A549 (cell line): ENCODE data around the gene NLN. TPM values are rescaled to one million over a fixed set of nuclear protein-coding genes. Genes with fewer than 3 reads are reported as not detected.

Source experiments
- ATAC-seq, 2 experiments: fragments of 200-7000 bp in 1 of 2; fragments of >200 bp in 1 of 2; cut with Nextera tagmentation in 1 of 2; cut with Tn5 transposase in 1 of 2; 3 replicates each; pipeline versions ENCODE4 v1.8.0 to v1.9.1; 2018 to 2020; ENCODE audit warnings: mild to moderate bottlenecking in 1 of 2, moderate library complexity in 1 of 2
- CTCF ChIA-PET: fragments of 300-600 bp; sonication (Branson Sonifier 250); formaldehyde crosslinking; extraction: SDS; loops from one replicate; lab custom pipeline; 2021; ENCODE audit warnings: antibody characterized with exemption, inconsistent platforms; lab: Yijun Ruan, JAX
- POLR2A ChIA-PET: fragments of 350-600 bp; formaldehyde crosslinking; extraction: SDS; loops from one replicate; lab custom pipeline; 2021; ENCODE audit warnings: antibody characterized with exemption, inconsistent platforms; lab: Yijun Ruan, JAX
- DNase-seq, 2 experiments: peaks; one replicate each; pipeline versions ENCODE4 v3.0.0 to v3.0.0-alpha.2; 2011 to 2016; ENCODE audit warnings: low read depth in 1 of 2, low spot score in 1 of 2
- FAIRE-seq: peaks from 2 replicates; lab custom pipeline; 2011; peaks lifted over from hg19 to GRCh38; lab: Jason Lieb, UNC
- H3K27ac ChIP-seq, 2 experiments: fragments of >200 bp; sonication (Bioruptor Twin); formaldehyde crosslinking; 3 replicates each; pipeline ENCODE4 v1.5.1; 2016 to 2017
- H3K4me1 ChIP-seq: fragments of >200 bp; sonication (Bioruptor Twin); formaldehyde crosslinking; 3 replicates; pipeline ENCODE4 v1.6.1; 2016
- H3K4me2 ChIP-seq: fragments of >200 bp; sonication (Bioruptor Twin); formaldehyde crosslinking; 3 replicates; pipeline ENCODE4 v1.6.1; 2016
- H3K4me3 ChIP-seq: fragments of >200 bp; sonication (Bioruptor Twin); formaldehyde crosslinking; 3 replicates; pipeline ENCODE4 v1.5.1; 2016
- H3K9me3 ChIP-seq: fragments of >200 bp; sonication (Bioruptor Twin); formaldehyde crosslinking; 3 replicates; pipeline ENCODE4 v1.6.1; 2016
- ATOH8 ChIP-seq: fragments of 250-450 bp; sonication (Bioruptor Pico); IDR thresholded peaks from 2 replicates; pipeline ENCODE4 v1.5.0; 2020; ENCODE audit warnings: low read depth, mild to moderate bottlenecking, moderate library complexity
- BCL3 ChIP-seq: fragments of >200 bp; sonication (Bioruptor Twin); formaldehyde crosslinking; IDR thresholded peaks from 3 replicates; pipeline ENCODE4 v1.6.1; 2016
- CBX2 ChIP-seq: fragments of 200-600 bp; sonication (generic); IDR thresholded peaks from 2 replicates; pipeline ENCODE4 v1.6.1; 2016; ENCODE audit warnings: low read depth, mild to moderate bottlenecking, borderline replicate concordance
- EP300 ChIP-seq, 2 experiments: fragments of >200 bp; sonication (Bioruptor Twin); formaldehyde crosslinking; IDR thresholded peaks; 2 replicates in 1 of 2; 3 replicates in 1 of 2; pipeline ENCODE4 v1.6.1; 2016 to 2017
- FOXS1 ChIP-seq: fragments of 250-450 bp; sonication (Bioruptor Pico); IDR thresholded peaks from 2 replicates; pipeline ENCODE4 v1.5.0; 2020; ENCODE audit warnings: mild to moderate bottlenecking, moderate library complexity
- GATA3 ChIP-seq: IDR thresholded peaks from 2 replicates; pipeline ENCODE4 v1.6.1; 2012; ENCODE audit warnings: borderline replicate concordance
- HEYL ChIP-seq: fragments of 250-450 bp; sonication (Bioruptor Pico); IDR thresholded peaks from 2 replicates; pipeline ENCODE4 v1.8.0; 2021; ENCODE audit warnings: mild to moderate bottlenecking, moderate library complexity
- HOXB5 ChIP-seq: fragments of 250-450 bp; sonication (Bioruptor Pico); IDR thresholded peaks from 2 replicates; pipeline ENCODE4 v1.5.0; 2020; ENCODE audit warnings: mild to moderate bottlenecking, moderate library complexity
- MAFK ChIP-seq: fragments of 450-650 bp; IDR thresholded peaks from 2 replicates; pipeline ENCODE4 v1.6.1; 2014; ENCODE audit not compliant: partially characterized antibody
- MAZ ChIP-seq: fragments of 150-350 bp; IDR thresholded peaks from 2 replicates; pipeline ENCODE4 v1.6.1; 2014; ENCODE audit warnings: antibody characterized with exemption, low read depth, low read length, borderline replicate concordance
- MYC ChIP-seq: IDR thresholded peaks from 2 replicates; pipeline ENCODE4 v1.6.1; 2012; ENCODE audit warnings: mild to moderate bottlenecking, inconsistent platforms, low read length, improper control_type of control experiment, borderline replicate concordance
- PBX3 ChIP-seq: IDR thresholded peaks from 2 replicates; pipeline ENCODE4 v1.6.1; 2012
- POLR2A ChIP-seq: IDR thresholded peaks from 2 replicates; pipeline ENCODE4 v1.6.1; 2012; ENCODE audit warnings: mild to moderate bottlenecking, low read length
- REST ChIP-seq: fragments of 200-600 bp; sonication (generic); IDR thresholded peaks from 2 replicates; pipeline ENCODE4 v1.6.1; 2016; ENCODE audit warnings: antibody characterized with exemption, mild to moderate bottlenecking, moderate library complexity
- RFX5 ChIP-seq: fragments of 450-650 bp; IDR thresholded peaks from 2 replicates; pipeline ENCODE4 v1.7.1; 2014; ENCODE audit warnings: antibody characterized with exemption, mild to moderate bottlenecking, moderate library complexity
- SMC3 ChIP-seq: fragments of >200 bp; sonication (Bioruptor Twin); formaldehyde crosslinking; IDR thresholded peaks from 3 replicates; pipeline ENCODE4 v1.6.1; 2018; ENCODE audit warnings: inconsistent platforms
- ZFP36 ChIP-seq: fragments of 450-650 bp; IDR thresholded peaks from 2 replicates; pipeline ENCODE4 v1.6.1; 2014; ENCODE audit warnings: borderline replicate concordance; ENCODE audit not compliant: partially characterized antibody
- WGBS: methylation state at CpG from one replicate; pipeline ENCODE4 v1.1.6; 2017; ENCODE audit errors: missing lambda C conversion rate; 5-methylcytosine and 5-hydroxymethylcytosine counted together
- polyA plus RNA-seq, 4 experiments: library from polyadenylated mRNA; depleted of rRNA in 3 of 4; stranded (reverse); fragments of >200 nt; fragmentation: RNase III in 1 of 4; extraction: RNeasy Plus Mini Kit Qiagen cat#74134 plus additional on column Dnase treatment in 1 of 4; gene quantifications; 2 replicates in 3 of 4; 3 replicates in 1 of 4; pipeline ENCODE4 v1.2.3, GENCODE V29; 2011 to 2017

NLN gene
- polyA plus RNA-seq, 2 of the 4 experiments (the other 2 are of a cell fraction): 69.3 to 88.9 TPM

GRCh38 chr5:65833780-65834179 lies 111.8 kb downstream of the NLN start (continued):
- TF ChIP-seq MYC (no peak), ATOH8 (CRISPR knock-in tag) (no peak), PBX3 (no peak), HOXB5 (CRISPR knock-in tag) (no peak), POLR2A (no peak), CBX2 (no peak), GATA3 (no peak)
- TF ChIP-seq, all 56 proteins: peak for 0

GRCh38 chr5:65834306-65834705 lies 112.3 kb downstream of the NLN start:
- Histone ChIP-seq H3K4me1 (0 out of 3 replicates have a peak, but pooled peaks cover 4% of the 10 kb centered on the region), H3K4me3 (no peak overlapping the region), H3K9me3 (no peaks in the 10 kb centered on the region), H3K4me2 (no peak overlapping the region), H3K27ac (no peak overlapping the region)
- WGBS: 86% methylated on average over 1 of the region's 1 CpG
- FAIRE-seq: no peak
- CTCF ChIA-PET: interaction anchor here (1.7 kb wide), 1 partner anchor 11 kb away, joined by 6 read pairs; no protein-coding TSS in a partner anchor
- DNase-seq: no peak
- POLR2A ChIA-PET: interaction anchor here (1.3 kb wide), 1 partner anchor 90 kb away, joined by 5 read pairs; no protein-coding TSS in a partner anchor
- no peak for ATAC-seq
- no peak for TF ChIP-seq MAFK
- TF ChIP-seq SMC3: no peak
- no peak for TF ChIP-seq RFX5
- no peak for TF ChIP-seq REST
- no peak for TF ChIP-seq EP300 (IDR thresholded peaks at IDR 0.05)
- TF ChIP-seq HEYL (CRISPR knock-in tag): no peak
- no peak for TF ChIP-seq MAZ
- no peak for TF ChIP-seq ZFP36

- H3K27ac ChIP-seq: no peak overlapping the region
- H3K4me2 ChIP-seq: no peak overlapping the region
- ChIA-PET POLR2A (interaction anchor here (1.4 kb wide), 1 partner anchor 91 kb away, joined by 3 read pairs; no protein-coding TSS in a partner anchor), CTCF (interaction anchor here (1.7 kb wide), 1 partner anchor 12 kb away, joined by 6 read pairs; no protein-coding TSS in a partner anchor)
- 44% methylated on average over 2 of the region's 2 CpGs for WGBS
- DNase-seq (no peak), FAIRE-seq (no peak), ATAC-seq (no peak)
- TF ChIP-seq PBX3 (no peak), FOXS1 (CRISPR knock-in tag) (no peak), BCL3 (no peak)
- H3K9me3 ChIP-seq: no peaks in the 10 kb centered on the region
- no peak overlapping the region for H3K4me3 ChIP-seq
- 0 out of 3 replicates have a peak, but pooled peaks cover 4% of the 10 kb centered on the region for H3K4me1 ChIP-seq
Measured at GRCh38 chr5:65835191-65835590, 113.2 kb downstream of the NLN start.
